Measurements from ENCODE around the gene SEPTIN7.

- TF ChIP-seq CTCF (IDR thresholded peaks at IDR 0.05) = no peak
- TF ChIP-seq POLR2A (IDR thresholded peaks at IDR 0.05) = no peak
These were observed 1.8 kb downstream of the SEPTIN7 start for GRCh38 chr7:35802649-35803048.
